IPS-20b (cell line): ENCODE data around the gene CCDC86.

Source experiments
- H3K27ac ChIP-seq: one replicate; pipeline ENCODE4 v1.5.1; 2013; ENCODE audit warnings: low read length
- H3K27me3 ChIP-seq: 2 replicates; pipeline ENCODE4 v1.6.1; 2013; ENCODE audit warnings: mild to moderate bottlenecking, low read length, inconsistent platforms; ENCODE audit not compliant: insufficient read depth
- H3K36me3 ChIP-seq: 2 replicates; pipeline ENCODE4 v1.6.1; 2013; ENCODE audit warnings: low read depth, mild to moderate bottlenecking, inconsistent platforms, low read length, moderate library complexity; ENCODE audit not compliant: insufficient read depth
- H3K4me1 ChIP-seq: 2 replicates; pipeline ENCODE4 v1.6.1; 2013; ENCODE audit warnings: mild to moderate bottlenecking, control low read depth, inconsistent platforms, low read length, moderate library complexity; ENCODE audit not compliant: insufficient read depth
- H3K4me3 ChIP-seq: 2 replicates; pipeline ENCODE4 v1.5.1; 2013; ENCODE audit warnings: mild to moderate bottlenecking, low read length, inconsistent platforms
- H3K9ac ChIP-seq: 2 replicates; pipeline ENCODE4 v1.6.1; 2013; ENCODE audit warnings: low read depth, mild to moderate bottlenecking, inconsistent platforms, low read length, moderate library complexity
- H3K9me3 ChIP-seq: 2 replicates; pipeline ENCODE4 v1.6.1; 2013; ENCODE audit warnings: mild to moderate bottlenecking, low read depth, low read length, inconsistent platforms; ENCODE audit not compliant: insufficient read depth

CCDC86 gene

DNA sequence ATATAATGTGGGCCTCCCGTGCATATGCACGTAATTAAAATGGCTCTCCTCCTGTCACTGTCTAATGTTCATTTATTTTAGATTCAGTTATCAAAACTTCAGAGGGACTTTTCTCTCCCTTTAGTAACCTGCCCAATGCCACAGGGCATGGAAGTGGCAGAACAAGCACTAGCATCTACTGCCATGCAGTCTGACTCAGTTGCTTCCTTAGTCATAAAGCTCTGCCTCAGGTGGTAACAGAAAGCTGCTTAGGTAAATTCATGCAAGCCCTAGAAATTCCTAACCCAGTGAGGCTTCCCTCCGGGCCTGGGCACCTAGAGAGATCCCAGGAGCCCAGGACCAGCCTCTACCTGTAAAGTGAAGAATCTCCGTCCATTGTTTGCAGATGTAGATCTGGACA is 55.6 kb downstream of the CCDC86 start:
- H3K9me3 ChIP-seq, result no peaks in the 10 kb centered on the region
- H3K4me3 ChIP-seq, result no peak overlapping the region
- H3K4me1 ChIP-seq, result no peaks in the 10 kb centered on the region
- H3K36me3 ChIP-seq, result peaks cover 100% of the 10 kb centered on the region
- H3K27ac ChIP-seq, result no peak overlapping the region
- H3K9ac ChIP-seq, result no peak overlapping the region
- H3K27me3 ChIP-seq, result no peaks in the 10 kb centered on the region

DNA sequence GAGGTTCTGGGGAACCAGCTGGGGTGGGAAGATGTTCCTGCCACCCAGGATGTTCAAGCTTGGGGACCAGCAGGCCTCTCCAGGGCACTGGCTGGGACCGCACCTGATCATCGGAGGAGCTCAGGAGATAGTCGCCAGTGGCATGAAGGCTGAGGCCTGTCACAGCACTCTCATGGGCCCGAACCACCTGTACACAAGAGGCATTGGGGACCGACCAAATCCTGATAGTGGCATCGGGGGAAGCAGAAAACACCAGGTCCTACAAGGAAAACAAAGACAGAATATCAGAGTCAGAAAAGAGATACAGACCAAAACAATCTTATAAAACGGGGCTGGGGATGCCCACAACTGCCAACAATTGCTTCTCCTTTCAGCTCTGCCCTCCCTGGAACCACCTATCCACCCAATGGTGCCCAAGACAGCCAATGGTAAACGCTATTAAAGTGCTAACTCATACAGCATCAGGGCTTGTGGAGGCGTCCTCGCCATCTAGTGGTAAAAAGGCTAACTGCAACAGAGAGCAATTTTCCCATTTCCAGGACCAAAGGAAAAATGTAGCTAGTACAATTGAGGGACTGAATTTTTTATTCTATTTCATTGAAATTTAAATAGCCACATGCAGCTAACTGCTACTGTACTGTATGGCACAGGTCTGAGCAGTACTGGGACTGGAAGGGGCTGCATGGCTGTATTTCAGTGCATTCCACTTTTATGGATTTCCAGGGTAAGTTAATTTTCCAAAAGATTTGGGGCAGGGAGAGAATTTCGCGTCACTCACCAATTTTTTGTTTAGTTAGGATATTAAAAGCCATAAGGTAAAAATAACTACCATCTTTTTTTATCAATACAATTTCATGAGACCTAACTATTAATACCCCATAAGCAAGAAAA is 57.4 kb downstream of the CCDC86 start:
- no peak overlapping the region for H3K27ac ChIP-seq
- no peak overlapping the region for H3K9ac ChIP-seq
- H3K4me1 ChIP-seq, result no peaks in the 10 kb centered on the region

DNA sequence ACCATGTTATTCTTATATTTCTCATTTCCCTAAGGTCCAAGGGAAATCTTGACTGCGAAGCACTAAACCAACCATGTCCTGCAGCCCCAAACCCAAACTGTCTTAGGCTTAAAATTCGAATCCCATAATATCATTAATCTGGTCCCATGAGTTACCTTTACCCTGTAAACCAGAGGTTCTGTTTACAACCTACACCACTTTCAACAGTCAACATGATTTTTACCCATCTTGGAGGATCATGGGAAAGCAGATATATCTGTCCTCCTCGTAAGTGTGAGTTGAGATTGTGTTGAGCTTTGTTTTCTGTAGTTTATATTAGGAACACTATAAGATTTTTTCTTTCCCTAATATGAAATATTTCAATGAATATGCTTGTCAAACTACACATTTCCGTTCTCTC is 58.1 kb downstream of the CCDC86 start:
- H3K27ac ChIP-seq, result no peak overlapping the region

More for the DNA sequence above, 57.4 kb downstream of the CCDC86 start:
- H3K27me3 ChIP-seq, result no peaks in the 10 kb centered on the region
- H3K4me3 ChIP-seq, result no peak overlapping the region
- peaks cover 96% of the 10 kb centered on the region for H3K36me3 ChIP-seq
- no peaks in the 10 kb centered on the region for H3K9me3 ChIP-seq

More for the DNA sequence above, 58.1 kb downstream of the CCDC86 start:
- Histone ChIP-seq H3K9ac (no peak overlapping the region), H3K36me3 (peaks cover 90% of the 10 kb centered on the region), H3K9me3 (no peaks in the 10 kb centered on the region), H3K4me3 (no peak overlapping the region), H3K27me3 (no peaks in the 10 kb centered on the region), H3K4me1 (no peaks in the 10 kb centered on the region)
